ENCODE data around the gene HBZ. TPM values are rescaled to one million over a fixed set of nuclear protein-coding genes. Genes with fewer than 3 reads are reported as not detected.
"Not testable (repeated sequence)": the region's sequence is repeated elsewhere in the genome, so short reads cannot be mapped to it uniquely, and the experiment has no call there.

HBZ gene
- total RNA-seq, 1 donor from 2014 or later: not detected

GRCh38 chr16:133716-134115 is 18.7 kb upstream of the HBZ start:
- DNase-seq (ENCODE audit: low spot score): no peak

DNA sequence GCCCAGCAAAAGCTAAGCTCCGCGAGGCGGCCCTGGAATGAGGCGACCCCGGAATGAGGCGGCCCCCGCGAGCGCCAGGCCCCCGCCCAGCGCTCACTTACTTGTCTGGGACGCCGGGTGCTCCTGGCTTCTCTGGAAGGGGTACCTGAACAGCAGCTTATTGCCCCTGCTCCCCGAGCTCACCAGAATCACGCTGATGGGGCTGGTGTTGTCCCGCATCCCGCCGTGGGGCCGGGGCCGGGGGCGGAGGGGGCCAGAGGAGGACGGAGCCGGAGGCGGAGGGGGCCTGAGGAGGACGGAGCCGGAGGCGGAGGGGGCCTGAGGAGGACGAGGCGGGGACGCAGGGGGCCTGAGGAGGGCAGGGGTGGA is 14.4 kb upstream of the HBZ start:
- DNase-seq (ENCODE audit: low spot score): peak; percentile 51

GRCh38 chr16:140175-140857 is 12.1 kb upstream of the HBZ start:
- DNase-seq (ENCODE audit: low spot score): no peak

GRCh38 chr16:142405-142967 is 10.0 kb upstream of the HBZ start:
- DNase-seq (ENCODE audit: low spot score): no peak

DNA sequence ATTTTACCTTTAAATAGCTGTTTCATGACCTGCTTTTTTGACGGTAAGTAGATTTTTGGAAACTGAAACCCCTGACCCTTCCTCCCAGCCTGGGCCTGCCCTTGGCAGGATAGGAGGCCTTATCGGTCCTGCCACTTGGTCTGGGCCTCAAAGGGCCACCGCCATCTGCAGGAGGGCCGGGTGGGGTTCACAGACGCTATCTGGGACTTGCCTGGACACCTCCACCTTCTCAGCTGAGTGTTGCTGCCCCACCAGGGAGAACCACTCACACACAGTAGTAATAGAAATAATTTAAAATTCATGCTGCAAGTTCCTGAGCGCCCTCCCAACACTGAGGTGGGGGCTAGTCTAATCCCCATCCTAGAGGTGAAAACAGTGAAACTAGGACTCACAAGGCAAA is 9.4 kb upstream of the HBZ start:
- DNase-seq (ENCODE audit: low spot score): no peak

DNA sequence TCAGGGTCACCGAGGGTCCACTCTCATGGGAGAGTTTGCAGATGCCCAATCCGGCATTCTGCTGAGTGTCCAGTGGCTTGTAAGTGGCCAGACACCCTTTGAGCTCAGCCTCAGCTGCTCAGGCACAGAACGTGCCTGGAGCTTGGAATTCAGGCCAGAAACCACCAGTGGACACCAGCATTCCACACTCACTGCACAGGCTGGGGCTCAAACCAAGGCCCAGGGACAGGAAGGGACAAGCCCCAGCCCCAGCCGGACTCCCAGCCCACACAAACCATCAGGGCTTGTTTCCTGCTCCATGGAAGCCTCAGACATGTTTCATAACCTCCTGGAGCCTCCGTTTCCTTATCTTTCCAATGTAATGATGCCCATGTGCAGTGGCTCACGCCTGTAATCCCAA is 9.0 kb upstream of the HBZ start:
- no peak for DNase-seq (ENCODE audit: low spot score)

- no peak for DNase-seq (ENCODE audit: low spot score)
These were observed 7.6 kb upstream of the HBZ start for GRCh38 chr16:144797-145252.

DNA sequence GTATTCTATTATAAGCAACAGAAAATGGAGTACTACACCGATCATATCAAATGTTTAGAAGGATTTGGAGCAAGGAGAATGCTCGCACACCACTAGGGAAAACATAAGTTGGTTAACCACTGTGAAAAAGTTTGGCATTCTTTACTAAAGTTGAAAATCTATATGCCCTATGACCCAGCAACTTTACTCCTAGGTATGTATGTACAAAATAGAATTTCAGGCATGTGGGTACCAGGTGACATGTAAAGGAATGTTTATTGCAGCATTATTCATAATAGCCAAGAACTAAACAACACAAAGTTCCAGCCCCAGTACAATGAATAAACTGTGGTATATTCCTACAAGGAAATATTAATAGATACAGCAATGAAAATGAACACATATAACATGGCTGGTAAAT is 5.8 kb upstream of the HBZ start:
- no peak for DNase-seq (ENCODE audit: low spot score)

GRCh38 chr16:149024-149660 is 3.3 kb upstream of the HBZ start:
- DNase-seq (ENCODE audit: low spot score): no peak

GRCh38 chr16:153129-153521 is 681 bp downstream of the HBZ start:
- not testable (repeated sequence) for DNase-seq (ENCODE audit: low spot score)

GRCh38 chr16:153550-154216 is 1.2 kb downstream of the HBZ start:
- DNase-seq (ENCODE audit: low spot score): not testable (repeated sequence)

DNA sequence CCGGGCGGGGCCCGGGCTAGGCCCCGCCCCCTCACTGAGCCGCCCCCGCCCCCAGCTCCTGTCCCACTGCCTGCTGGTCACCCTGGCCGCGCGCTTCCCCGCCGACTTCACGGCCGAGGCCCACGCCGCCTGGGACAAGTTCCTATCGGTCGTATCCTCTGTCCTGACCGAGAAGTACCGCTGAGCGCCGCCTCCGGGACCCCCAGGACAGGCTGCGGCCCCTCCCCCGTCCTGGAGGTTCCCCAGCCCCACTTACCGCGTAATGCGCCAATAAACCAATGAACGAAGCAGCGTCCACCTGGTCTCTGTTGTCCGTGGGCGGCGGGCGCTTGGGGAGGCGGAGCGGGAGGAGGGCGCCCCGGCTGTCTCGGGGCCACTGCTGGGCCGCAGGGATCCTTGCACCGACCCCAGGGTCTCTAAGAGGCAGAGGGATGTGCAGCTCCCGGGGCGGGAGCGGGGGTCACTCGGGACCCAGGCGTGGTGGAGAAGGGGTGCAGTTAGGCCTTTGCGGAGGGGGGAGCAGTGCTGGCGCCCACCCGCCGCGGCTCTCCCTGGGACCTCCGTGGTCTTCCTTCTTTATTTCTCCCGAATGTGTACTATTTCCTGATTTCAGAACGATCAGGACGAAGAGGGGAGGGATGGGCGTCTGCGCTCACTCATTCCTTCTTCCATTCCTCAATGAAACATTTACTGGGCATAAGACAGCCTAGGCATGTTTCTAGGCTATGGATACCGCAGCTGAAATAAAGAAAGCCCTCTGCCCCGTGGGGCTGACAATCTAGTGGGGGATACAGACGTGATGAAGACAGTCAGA is 2.0 kb downstream of the HBZ start:
- peak; percentile 28 for DNase-seq (ENCODE audit: low spot score)

DNA sequence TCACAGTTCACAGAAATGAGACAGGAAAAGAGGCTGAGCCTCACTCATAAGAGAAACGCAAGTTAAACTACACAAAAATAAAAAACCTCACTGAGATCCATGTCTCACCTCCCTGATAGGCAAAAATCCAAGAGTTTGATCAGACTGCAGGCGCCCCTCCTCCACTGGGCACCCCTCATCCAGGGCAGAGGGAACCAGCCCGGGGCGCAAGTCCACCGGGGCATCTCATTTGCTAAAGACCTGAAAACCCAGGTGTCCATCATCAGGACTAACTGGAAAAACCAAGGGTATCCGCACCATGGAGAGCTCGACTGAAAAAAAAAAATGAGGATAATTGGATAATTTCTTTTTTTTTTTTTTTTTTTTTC is 2.6 kb downstream of the HBZ start:
- no peak for DNase-seq (ENCODE audit: low spot score)

DNA sequence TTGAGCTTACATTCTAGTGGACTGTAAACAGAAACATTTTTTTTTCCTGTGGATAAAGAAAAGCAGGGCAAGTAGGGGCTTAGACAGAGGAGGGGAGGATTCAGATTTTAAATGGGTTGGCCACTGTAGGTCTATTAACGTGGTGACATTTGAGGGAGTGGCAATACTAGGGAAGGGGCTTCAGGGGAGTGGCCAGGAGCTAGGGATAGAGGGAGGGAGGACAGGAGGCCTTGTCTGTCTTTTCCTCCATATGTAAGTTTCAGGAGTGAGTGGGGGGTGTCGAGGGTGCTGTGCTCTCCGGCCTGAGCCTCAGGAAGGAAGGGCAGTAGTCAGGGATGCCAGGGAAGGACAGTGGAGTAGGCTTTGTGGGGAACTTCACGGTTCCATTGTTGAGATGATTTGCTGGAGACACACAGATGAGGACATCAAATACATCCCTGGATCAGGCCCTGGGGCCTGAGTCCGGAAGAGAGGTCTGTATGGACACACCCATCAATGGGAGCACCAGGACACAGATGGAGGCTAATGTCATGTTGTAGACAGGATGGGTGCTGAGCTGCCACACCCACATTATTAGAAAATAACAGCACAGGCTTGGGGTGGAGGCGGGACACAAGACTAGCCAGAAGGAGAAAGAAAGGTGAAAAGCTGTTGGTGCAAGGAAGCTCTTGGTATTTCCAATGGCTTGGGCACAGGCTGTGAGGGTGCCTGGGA is 6.8 kb downstream of the HBZ start:
- no peak for DNase-seq (ENCODE audit: low spot score)

DNA sequence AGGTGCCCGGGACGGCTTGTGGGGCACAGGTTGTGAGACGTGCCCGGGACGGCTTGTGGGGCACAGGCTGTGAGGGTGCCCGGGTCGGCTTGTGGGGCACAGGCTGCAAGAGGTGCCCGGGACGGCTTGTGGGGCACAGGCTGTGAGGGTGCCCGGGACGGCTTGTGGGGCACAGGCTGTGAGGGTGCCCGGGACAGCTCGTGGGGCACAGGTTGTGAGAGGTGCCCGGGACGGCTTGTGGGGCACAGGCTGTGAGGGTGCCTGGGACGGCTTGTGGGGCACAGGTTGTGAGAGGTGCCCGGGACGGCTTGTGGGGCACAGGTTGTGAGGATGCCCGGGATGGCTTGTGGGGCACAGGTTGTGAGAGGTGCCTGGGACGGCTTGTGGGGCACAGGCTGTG is 7.8 kb downstream of the HBZ start:
- not testable (repeated sequence) for DNase-seq (ENCODE audit: low spot score)

DNA sequence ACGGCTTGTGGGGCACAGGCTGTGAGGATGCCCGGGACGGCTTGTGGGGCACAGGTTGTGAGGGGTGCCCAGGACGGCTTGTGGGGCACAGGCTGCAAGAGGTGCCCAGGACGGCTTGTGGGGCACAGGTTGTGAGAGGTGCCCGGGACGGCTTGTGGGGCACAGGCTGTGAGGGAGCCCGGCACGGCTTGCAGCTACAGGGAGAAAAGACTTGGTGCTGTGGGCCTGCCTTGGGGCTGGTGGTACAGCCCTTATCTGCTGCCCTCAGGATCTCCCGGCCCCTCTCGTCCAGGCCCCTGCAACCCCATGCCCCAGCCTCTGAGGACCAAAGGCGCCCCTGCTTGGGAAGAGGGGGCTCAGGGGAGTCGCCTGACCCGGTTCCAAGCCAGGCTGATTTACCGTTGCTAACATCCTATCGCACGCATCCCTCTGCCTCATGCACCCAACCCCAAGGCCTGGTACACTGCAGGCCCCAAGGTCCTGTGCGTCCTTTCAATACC is 8.3 kb downstream of the HBZ start:
- no peak for DNase-seq (ENCODE audit: low spot score)

- DNase-seq (ENCODE audit: low spot score): no peak
These were observed 10.0 kb downstream of the HBZ start for GRCh38 chr16:162271-162991.

DNA sequence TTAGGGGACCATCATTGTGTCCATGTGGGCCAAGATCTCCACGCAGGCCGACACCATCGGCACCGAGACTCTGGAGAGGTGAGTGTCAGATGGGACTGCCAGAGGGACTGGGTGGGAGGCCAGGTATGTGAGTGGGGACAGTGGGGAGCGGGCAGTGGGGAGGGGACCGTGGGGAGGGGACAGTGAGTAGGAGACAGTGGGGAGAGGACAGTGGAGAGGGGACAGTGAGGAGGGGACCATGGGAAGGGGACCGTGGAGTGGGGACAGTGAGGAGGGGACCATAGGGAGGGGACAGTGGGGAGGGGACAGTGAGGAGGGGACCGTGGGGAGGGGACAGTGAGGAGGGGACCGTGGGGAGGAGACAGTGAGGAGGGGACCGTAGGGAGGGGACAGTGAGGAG is 10.7 kb downstream of the HBZ start:
- not testable (repeated sequence) for DNase-seq (ENCODE audit: low spot score)

DNA sequence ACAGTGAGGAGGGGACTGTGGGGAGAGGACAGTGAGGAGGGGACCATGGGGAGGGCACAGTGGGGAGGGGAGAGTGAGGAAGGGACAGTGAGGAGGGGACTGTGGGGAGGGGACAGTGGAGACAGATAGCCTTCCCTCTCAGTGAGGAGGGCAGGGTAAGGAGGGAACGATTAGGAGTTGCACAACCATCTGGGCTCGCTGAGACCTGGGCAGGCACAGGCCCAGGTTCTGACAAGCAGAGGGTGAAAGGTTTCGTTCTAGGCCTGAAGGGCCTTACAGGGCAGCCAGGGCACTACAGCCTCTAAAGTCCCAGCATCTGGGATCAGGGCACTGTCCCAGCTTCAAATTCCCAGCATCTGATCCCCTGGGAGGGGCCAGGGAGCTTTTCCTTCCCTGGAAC is 11.3 kb downstream of the HBZ start:
- not testable (repeated sequence) for DNase-seq (ENCODE audit: low spot score)

DNA sequence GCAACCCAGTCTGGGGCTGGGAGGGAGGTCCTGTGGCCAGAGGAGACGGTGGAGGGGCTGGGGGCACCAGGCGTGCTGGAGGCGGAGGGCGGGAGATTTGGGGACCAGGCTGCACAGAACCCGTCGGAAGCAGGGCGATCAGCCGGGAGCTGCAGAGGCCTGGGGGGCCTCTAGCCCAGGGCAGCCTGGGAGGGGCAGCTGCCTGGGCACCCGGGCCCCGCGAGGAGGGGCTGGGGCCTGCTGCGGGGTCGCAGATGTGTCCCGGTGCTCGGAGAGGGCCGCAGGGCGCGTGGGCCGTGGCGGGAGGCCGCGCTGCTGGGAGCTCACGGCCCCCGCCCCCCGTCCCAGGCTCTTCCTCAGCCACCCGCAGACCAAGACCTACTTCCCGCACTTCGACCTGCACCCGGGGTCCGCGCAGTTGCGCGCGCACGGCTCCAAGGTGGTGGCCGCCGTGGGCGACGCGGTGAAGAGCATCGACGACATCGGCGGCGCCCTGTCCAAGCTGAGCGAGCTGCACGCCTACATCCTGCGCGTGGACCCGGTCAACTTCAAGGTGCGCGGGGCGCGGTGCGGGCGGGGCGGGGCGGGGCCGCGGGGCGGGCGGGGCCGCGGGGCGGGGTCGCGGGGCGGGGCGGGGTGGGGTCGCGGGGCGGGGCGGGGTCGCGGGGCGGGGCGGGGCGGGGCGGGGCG is 11.8 kb downstream of the HBZ start:
- not testable (repeated sequence) for DNase-seq (ENCODE audit: low spot score)
